SK-N-SH treated with all-trans-retinoic acid at 6 μM for 48 hours (cell line): ENCODE measurements around the gene VILL.

Source experiments
- ARNTL ChIP-seq: fragments of 450-650 bp; formaldehyde crosslinking; IDR thresholded peaks from 2 replicates; pipeline ENCODE4 v1.5.0; 2020; ENCODE audit warnings: low read depth, mild to moderate bottlenecking, moderate library complexity, borderline replicate concordance
- ZNF70 ChIP-seq: fragments of 450-650 bp; formaldehyde crosslinking; IDR thresholded peaks from 2 replicates; pipeline ENCODE4 v1.5.0; 2020; ENCODE audit warnings: mild to moderate bottlenecking, moderate library complexity
- TF ChIP-seq, protein P1 (sequence below): fragments of 250-450 bp; sonication (Bioruptor Pico); IDR thresholded peaks from 2 replicates; pipeline ENCODE4 v1.5.1; 2020; ENCODE audit warnings: low read depth, mild to moderate bottlenecking, moderate library complexity

DNA sequence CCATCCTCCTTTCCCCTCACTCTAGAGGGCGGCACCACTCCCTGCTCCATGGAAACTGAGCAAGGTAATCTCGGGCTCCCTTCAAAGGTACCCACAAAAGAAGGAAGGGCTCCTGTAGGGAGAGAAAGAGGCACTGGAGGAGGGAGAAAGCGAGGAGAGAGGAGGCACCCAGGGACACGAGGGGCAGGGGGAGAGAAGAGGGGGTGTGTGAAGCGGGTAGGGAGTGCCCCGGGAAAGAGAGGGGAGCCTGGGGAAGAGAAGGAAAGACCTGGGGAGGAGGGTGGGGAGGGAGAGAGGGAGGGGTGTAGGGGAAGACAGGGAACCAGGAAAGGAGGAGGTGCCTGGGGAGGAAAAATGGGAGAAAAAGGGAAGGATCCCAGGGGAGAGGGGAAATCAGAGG is 523 bp downstream of the VILL start:
- TF ChIP-seq ARNTL (CRISPR knock-in tag) (no peak), ZNF70 (CRISPR knock-in tag) (no peak)
- TF ChIP-seq, protein P1, sequence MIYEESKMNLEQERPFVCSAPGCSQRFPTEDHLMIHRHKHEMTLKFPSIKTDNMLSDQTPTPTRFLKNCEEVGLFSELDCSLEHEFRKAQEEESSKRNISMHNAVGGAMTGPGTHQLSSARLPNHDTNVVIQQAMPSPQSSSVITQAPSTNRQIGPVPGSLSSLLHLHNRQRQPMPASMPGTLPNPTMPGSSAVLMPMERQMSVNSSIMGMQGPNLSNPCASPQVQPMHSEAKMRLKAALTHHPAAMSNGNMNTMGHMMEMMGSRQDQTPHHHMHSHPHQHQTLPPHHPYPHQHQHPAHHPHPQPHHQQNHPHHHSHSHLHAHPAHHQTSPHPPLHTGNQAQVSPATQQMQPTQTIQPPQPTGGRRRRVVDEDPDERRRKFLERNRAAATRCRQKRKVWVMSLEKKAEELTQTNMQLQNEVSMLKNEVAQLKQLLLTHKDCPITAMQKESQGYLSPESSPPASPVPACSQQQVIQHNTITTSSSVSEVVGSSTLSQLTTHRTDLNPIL (CRISPR knock-in tag): no peak
